GM21367 (cell line): ENCODE results near the gene TMEM88.
"Not testable (repeated sequence)": the region's sequence is repeated elsewhere in the genome, so short reads cannot be mapped to it uniquely, and the experiment has no call there.

Experiments used
- ATAC-seq: cut with Tn5 transposase; IDR thresholded peaks from one replicate; pipeline ENCODE4 v1.9.1; 2021; ENCODE audit not compliant: unreplicated experiment

Gene TMEM88

DNA sequence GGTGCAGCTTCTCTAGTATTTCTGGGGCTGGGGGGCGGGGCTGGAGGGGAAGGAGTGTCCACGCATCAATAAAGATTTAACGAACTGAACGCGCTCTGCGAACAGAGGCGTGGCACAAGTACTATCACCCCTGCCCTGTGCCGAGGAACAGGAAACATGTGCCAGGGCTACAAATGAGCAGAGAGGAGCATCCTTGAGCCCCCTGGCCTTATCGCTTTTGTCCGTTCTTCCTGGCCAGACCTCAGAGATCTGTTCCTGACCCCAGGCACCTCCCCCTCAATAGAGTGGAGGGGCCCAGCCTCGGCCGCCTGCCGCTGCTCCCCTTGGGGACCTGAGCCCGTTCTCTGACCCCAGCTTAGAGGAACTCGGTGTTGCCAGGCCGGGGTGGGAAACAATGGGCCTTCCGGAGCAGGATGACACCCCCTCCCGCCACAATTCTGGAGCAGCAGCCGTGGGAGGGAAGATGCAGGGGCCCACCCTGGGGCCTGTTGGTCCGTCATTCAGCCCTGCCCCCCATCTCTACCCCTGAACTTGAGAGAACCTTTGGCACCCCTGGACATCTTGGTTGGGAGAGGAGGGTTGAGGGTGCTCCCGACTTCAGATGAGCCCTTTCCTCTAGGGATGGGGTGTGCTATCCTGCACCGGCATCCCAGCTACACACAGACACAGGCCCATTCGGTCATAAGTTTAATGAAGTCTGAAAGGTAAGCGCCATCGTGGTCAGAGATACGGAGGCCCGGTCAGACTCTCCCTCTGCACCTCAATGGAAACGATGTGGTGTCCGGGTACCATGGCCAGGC is 1.3 kb downstream of the TMEM88 start:
- no peak for ATAC-seq

- peak; percentile 56 for ATAC-seq
Measured at GRCh38 chr17:7856811-7857712, 2.2 kb downstream of the TMEM88 start, which contains the start of gene NAA38. NAA38 (minus strand) TSS chr17:7857559; CDS start chr17:7857463, 96 bp downstream.

DNA sequence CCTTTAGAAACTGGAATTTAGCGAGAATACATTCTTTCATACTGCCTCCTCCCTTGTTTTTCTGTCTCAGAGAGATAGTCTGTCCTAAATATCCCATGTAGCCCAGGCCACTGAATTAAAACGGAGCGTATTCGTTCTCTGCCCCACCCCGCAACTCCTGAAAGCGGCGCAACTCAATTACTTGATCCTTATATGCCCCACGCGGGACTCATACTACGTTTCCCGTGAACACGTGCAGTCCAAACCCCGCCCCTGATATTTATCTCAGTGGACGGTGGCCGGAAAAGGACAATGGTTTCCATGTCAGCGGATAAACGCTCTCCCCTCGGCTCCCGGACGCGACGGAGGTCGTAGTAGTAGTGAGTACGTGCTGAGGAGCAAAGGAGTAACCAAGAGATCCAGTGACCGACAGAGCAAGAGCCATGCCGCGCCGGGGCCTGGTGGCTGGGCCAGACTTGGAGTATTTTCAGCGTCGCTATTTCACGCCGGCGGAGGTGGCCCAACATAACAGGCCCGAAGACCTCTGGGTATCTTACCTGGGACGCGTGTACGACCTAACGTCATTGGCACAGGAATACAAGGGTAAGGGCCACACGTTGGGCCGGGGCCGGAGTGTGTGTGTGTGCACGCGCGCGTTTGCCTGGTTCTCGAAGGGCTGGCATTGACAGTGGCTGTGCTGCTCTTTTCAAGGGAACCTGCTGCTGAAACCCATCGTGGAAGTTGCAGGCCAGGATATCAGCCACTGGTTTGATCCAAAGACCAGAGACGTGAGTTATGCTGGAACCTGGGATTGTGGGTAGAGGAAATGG is 3.1 kb downstream of the TMEM88 start, which contains the start of gene CYB5D1:
Gene CYB5D1 (plus strand): TSS at position 291 of the 809 bp plus-strand sequence. CDS start 132 bp downstream, at position 423.
- ATAC-seq: peak; percentile 34

GRCh38 chr17:7858522-7858810 is 3.6 kb downstream of the TMEM88 start:
- ATAC-seq: no peak

DNA sequence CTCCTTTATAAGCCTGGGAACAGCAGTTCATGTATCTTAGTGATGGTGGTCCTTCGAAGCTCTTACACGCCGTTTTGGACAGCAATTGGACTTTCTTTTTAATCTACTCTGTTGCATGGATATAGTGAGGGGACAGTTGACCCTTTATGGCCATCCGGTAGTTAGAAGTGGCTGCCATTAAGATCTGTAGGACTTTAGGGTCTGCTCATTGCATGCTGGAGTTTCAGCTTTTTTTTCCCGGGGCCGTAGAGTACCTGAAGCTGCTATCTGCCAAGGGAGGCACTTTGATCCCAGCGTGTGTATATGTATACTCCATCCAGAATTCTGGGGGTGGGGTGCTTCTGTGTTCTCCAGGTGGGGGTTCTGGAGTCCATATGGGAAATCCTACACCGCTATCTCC is 4.2 kb downstream of the TMEM88 start:
- ATAC-seq: no peak

- no peak for ATAC-seq
Measured at GRCh38 chr17:7862692-7863437, 8.0 kb downstream of the TMEM88 start.

DNA sequence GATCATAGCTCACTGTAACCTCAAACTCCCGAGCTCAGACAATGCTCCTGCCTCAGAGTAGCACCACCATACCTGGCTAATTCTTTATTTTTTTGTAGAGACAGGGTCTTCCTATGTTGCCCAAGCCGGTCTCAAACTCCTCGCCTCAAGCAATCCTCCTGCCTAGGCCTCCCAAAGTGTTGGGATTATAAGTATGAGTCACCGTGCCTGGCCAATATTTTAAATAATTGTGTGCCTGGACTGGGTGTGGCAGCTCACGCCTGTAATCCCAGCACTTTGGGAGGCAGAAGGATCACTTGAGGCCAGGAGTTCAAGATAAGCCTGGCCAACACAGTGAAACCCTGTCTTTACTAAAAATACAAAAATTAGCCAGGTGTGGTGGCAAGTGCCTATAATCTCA is 9.5 kb downstream of the TMEM88 start:
- ATAC-seq: not testable (repeated sequence)

DNA sequence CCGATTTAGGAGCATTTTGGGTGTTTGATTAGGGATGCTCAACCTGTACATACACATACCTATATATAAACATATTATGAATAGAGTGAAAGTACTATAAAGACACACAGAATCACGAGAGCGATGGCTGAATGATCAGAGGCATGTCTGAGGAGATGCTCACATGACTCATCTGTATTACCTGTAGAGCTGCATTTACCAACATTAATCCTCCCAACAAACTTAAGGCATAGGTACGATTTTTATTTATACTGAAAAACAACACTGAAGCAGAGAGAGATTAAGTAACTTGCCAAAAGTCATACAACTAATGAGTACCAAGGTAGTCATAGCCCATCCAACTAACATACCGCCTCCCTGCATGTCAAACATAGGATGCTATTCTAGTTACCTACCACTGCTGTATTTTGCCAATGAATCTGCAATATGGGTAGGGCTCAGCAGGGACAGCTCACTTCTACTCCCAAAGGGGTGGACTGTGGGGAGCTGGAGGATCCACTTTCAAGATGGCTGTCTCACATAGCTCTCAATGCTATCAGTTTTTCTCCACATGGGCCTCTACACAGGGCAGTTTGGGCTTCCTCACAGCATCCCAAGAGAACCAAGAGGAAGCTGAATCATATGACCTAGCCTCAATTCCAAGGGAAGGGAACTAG is 10.3 kb downstream of the TMEM88 start:
- ATAC-seq: no peak

GRCh38 chr17:7867881-7868329 is 13.0 kb downstream of the TMEM88 start:
- no peak for ATAC-seq

DNA sequence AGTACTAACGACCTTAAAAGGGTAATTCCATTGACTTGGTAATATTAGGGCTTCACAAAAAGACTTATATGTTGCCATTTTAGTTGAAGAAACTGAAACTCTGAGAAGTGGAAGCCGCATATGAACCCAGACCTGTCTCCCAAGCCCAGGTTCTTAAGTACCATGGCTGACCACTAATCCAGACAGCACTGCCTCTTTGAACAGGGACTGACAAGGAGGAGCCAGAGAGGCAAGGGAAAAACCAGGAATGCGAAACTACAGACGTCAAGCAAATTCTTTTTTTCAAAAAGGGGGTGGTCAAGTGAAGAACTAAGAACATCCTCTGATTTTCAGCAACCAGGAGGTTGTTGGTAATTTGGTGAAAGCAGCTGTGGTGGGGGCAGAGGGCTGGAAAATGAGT is 18.2 kb downstream of the TMEM88 start:
- no peak for ATAC-seq

GRCh38 chr17:7875804-7876370 is 21.0 kb downstream of the TMEM88 start:
- ATAC-seq: no peak

DNA sequence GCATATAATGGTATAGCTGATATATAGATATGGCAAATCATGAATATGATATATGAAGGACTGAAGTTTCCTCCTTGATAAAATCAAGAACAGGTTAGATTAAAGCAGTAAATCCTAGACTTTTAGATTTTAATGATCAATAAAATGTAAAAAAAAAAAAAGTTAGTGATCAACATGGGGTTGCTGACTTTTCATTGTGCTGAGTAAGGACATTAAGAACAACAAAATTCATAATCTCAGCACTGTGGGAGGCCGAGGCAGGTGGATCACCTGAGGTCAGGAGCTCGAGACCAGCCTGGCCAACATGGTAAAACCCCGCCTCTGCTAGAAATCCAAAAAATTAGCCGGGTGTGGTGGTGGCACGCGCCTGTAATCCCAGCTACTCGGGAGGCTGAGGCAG is 23.4 kb downstream of the TMEM88 start:
- no peak for ATAC-seq

DNA sequence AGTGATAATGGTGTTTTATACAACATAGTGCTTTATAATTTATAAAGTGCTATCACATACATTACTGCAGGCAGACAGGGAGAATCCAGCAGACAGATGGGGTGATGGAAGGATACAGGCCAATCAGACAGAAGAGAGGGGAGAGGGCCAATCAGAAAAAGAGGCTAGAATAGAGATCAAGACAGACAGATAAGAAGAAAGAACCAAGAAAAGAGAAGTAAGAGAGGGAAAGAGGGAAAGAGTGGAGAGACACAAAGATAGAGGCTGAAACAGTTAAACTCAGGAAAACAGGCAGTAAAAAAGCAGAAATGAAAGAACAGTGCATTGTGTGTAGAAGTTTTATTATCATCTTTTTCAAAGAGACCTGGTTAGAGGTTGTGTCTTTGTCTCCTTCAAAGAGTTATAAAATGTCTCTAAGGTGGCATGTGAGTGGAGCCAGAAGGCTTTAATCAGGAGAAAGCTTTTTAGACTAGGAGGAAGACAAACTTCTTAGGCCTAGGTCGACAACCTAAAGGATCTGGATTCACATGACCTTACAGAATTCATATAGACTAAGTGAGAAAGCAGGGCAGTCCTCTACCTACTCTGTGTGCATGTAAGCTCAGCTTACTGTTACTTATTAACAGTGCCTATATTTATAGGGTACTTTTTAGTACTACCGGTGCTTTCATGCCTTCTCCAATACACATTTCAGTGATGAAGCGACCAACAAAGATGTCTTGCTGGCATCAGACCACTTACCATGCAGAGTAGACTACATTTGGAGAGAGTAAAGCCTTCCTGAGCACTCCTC is 25.4 kb downstream of the TMEM88 start:
- ATAC-seq: no peak

GRCh38 chr17:7881276-7882054 is 26.6 kb downstream of the TMEM88 start:
- no peak for ATAC-seq

DNA sequence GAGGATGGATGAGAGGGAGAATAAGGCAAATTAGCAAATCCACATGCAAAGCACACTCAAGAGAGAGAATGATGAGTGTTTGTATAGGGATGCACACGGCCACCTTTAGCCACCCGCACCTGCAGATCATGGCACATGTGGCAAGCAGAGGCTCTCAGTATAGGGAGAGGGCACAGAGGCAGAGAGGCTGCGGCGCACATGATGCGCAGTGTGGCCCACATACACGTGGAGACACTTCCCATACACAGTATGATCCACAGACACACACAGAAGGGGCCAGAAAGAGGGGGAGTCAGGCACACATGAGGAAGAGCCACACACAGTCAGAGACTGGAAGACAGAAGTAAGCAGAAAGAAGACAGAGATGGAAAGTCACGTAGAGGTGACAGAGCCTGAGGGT is 27.2 kb downstream of the TMEM88 start:
- no peak for ATAC-seq

- no peak for ATAC-seq
Measured at GRCh38 chr17:7882629-7883028, 27.8 kb downstream of the TMEM88 start.

DNA sequence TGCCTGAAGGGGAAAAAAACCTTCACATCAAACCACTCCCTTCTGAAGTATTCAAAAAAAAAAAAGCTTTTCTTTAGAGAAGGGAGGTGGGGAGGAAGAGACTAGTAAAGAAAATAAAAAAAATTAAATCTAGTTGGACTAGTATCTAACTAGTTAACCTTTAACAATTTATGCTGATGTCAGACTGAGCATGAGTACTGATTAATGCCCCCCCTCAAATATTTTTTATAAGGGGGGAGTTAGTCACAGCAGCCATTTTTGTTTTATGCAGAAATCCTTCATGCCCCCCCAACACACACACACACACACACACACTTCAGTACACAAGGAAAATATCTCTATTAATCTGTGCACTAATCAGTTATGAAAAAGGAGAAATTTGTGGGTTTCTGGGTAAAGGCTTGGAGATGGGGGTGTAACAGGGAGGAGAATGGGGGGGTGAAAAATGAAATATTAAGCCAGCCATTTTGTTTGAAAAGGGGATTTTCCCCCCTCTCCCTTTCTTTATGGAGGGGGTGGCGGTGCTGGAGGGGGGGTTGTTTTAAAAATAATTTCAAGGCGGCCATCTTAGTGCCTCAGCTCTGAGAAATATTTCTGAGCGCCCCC is 29.0 kb downstream of the TMEM88 start:
- no peak for ATAC-seq
